Mesendoderm (in vitro differentiated cells): ENCODE results near the gene KLK14.

Experiments
- DNase-seq: peaks from one replicate; pipeline ENCODE4 v3.0.0; 2013
- H2AK5ac ChIP-seq: 2 replicates; pipeline ENCODE4 v1.6.1; 2013; ENCODE audit warnings: low read length, inconsistent platforms
- H2BK120ac ChIP-seq: 2 replicates; pipeline ENCODE4 v1.6.1; 2013; ENCODE audit warnings: low read depth, mild to moderate bottlenecking, low read length, moderate library complexity, mixed read lengths
- H2BK15ac ChIP-seq: replicated peaks from 2 replicates; pipeline ENCODE4 v1.6.1; 2013; ENCODE audit warnings: low read depth, mild to moderate bottlenecking, moderate library complexity
- H2BK5ac ChIP-seq: 2 replicates; pipeline ENCODE4 v1.6.1; 2013; ENCODE audit warnings: low read length, inconsistent platforms
- H3K18ac ChIP-seq: 2 replicates; pipeline ENCODE4 v1.6.1; 2013; ENCODE audit warnings: mild to moderate bottlenecking, low read length, mixed read lengths
- H3K23ac ChIP-seq: one replicate; pipeline ENCODE4 v1.6.1; 2013; ENCODE audit warnings: low read length
- H3K27ac ChIP-seq: 2 replicates; pipeline ENCODE4 v1.5.1; 2013; ENCODE audit warnings: low read depth, mild to moderate bottlenecking, inconsistent platforms, low read length, moderate library complexity
- H3K27me3 ChIP-seq: 2 replicates; pipeline ENCODE4 v1.6.1; 2013; ENCODE audit warnings: low read length, control low read depth, mild to moderate bottlenecking, inconsistent platforms; ENCODE audit not compliant: insufficient read depth, poor library complexity
- H3K36me3 ChIP-seq: 2 replicates; pipeline ENCODE4 v1.6.1; 2013; ENCODE audit warnings: low read length, inconsistent platforms; ENCODE audit not compliant: control insufficient read depth, insufficient read depth
- H3K4ac ChIP-seq: one replicate; pipeline ENCODE4 v1.6.1; 2013; ENCODE audit warnings: low read depth, mild to moderate bottlenecking, low read length, moderate library complexity
- H3K4me1 ChIP-seq: 2 replicates; pipeline ENCODE4 v1.6.1; 2013; ENCODE audit warnings: low read depth, low read length, inconsistent platforms; ENCODE audit not compliant: control insufficient read depth
- H3K4me2 ChIP-seq: 2 replicates; pipeline ENCODE4 v1.6.1; 2013; ENCODE audit warnings: low read length
- H3K4me3 ChIP-seq: 2 replicates; pipeline ENCODE4 v1.5.1; 2013; ENCODE audit warnings: mild to moderate bottlenecking, low read length
- H3K56ac ChIP-seq: one replicate; pipeline ENCODE4 v1.6.1; 2013; ENCODE audit warnings: low read length
- H3K79me1 ChIP-seq: 2 replicates; pipeline ENCODE4 v1.6.1; 2013; ENCODE audit warnings: low read length, inconsistent platforms
- H3K79me2 ChIP-seq: 2 replicates; pipeline ENCODE4 v1.6.1; 2013; ENCODE audit warnings: mild to moderate bottlenecking, low read length; ENCODE audit not compliant: control insufficient read depth, insufficient read depth
- H3K9ac ChIP-seq: 2 replicates; pipeline ENCODE4 v1.6.1; 2013; ENCODE audit warnings: low read length, inconsistent platforms
- H4K5ac ChIP-seq: one replicate; pipeline ENCODE4 v1.6.1; 2013; ENCODE audit warnings: low read length
- H4K8ac ChIP-seq: one replicate; pipeline ENCODE4 v1.6.1; 2013; ENCODE audit warnings: low read depth, mild to moderate bottlenecking, control low read depth, low read length, moderate library complexity
- WGBS: extraction: QIAGEN DNeasy Blood & Tissue Kit; methylation state at CpG from one replicate; pipeline ENCODE4 v1.1.7; 2013; ENCODE audit warnings: low lambda C conversion rate, missing lambda C conversion rate; ENCODE audit not compliant: insufficient coverage; ENCODE audit errors: extremely low coverage; 5-methylcytosine and 5-hydroxymethylcytosine counted together

Gene KLK14

DNA sequence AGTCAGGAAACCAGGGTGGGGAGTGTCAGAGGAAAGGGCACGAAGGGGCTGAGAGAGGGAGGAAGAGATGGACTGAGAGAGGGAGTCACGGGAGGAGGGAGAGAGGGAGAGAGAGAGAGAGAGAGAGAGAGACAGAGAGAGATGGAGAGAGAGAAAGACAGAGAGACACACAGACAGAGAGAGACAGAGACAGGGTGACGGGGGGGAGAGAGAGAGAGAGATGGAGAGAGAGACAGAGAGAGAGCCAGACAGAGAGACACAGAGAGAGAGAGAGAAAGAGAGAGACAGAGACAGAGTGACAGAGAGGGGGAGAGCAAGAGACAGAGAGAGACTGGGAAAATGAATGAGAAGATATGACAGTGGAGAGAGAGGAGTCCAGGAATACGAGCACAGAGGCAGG lies 494 bp upstream of the KLK14 start:
- H3K9ac ChIP-seq, result no peak overlapping the region
- H4K8ac ChIP-seq, result no peak overlapping the region
- no CpG with 5 or more reads among the region's 4 CpGs for WGBS
- H2BK15ac ChIP-seq, result no peak overlapping the region
- H3K4ac ChIP-seq, result no peak overlapping the region
- no peak overlapping the region for H2AK5ac ChIP-seq
- no peak for DNase-seq
- H3K23ac ChIP-seq, result no peak overlapping the region
- no peak overlapping the region for H3K56ac ChIP-seq
- no peak overlapping the region for H3K4me3 ChIP-seq
- H3K79me1 ChIP-seq, result no peaks in the 10 kb centered on the region
- H3K27me3 ChIP-seq, result no peaks in the 10 kb centered on the region
- H3K36me3 ChIP-seq, result no peaks in the 10 kb centered on the region
- H3K4me1 ChIP-seq, result no peaks in the 10 kb centered on the region
- H3K27ac ChIP-seq, result no peak overlapping the region
- no peaks in the 10 kb centered on the region for H3K79me2 ChIP-seq
- H2BK5ac ChIP-seq, result no peak overlapping the region
- no peak overlapping the region for H4K5ac ChIP-seq
- H2BK120ac ChIP-seq, result no peak overlapping the region
- H3K18ac ChIP-seq, result no peak overlapping the region
- H3K4me2 ChIP-seq, result no peak overlapping the region

- Histone ChIP-seq H3K4me3 (no peak overlapping the region), H3K9ac (no peak overlapping the region), H3K79me1 (no peaks in the 10 kb centered on the region), H3K79me2 (no peaks in the 10 kb centered on the region), H2AK5ac (no peak overlapping the region), H2BK5ac (no peak overlapping the region), H2BK15ac (no peak overlapping the region), H2BK120ac (no peak overlapping the region), H3K4me2 (no peak overlapping the region), H3K4ac (no peak overlapping the region), H4K8ac (no peak overlapping the region), H3K18ac (no peak overlapping the region), H4K5ac (no peak overlapping the region), H3K4me1 (no peaks in the 10 kb centered on the region), H3K23ac (no peak overlapping the region), H3K56ac (no peak overlapping the region), H3K27me3 (no peaks in the 10 kb centered on the region), H3K36me3 (no peaks in the 10 kb centered on the region), H3K27ac (no peak overlapping the region)
- no peak for DNase-seq
- no CpG with 5 or more reads among the region's 14 CpGs for WGBS
Measured at GRCh38 chr19:51081476-51081875, 1.2 kb downstream of the KLK14 start.

- H3K18ac ChIP-seq, result no peak overlapping the region
- WGBS, result no CpG with 5 or more reads among the region's 27 CpGs
Measured at GRCh38 chr19:51079481-51080110, 3.1 kb downstream of the KLK14 start.

DNA sequence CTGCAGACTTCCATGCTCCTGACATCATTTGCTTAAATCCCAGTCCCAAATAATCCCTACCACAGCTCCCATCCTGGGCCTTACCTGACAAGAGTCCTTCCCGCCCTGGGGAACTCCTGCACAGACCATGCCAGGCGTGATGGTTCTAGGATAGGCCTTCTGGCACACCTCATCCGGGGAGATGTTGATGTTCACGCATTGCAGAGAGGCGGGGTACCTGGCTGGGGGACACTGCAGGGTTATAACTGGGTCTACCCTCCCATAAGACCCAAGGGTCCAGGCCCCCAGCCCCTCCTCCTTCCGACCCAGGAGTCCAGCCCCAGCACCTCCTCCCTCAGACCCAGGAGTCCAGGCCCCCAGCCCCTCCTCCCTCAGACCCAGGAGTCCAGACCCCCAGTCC lies 4.0 kb downstream of the KLK14 start:
- no peaks in the 10 kb centered on the region for H3K36me3 ChIP-seq
- no peak overlapping the region for H3K4ac ChIP-seq
- H3K27ac ChIP-seq, result no peak overlapping the region
- H3K9ac ChIP-seq, result no peak overlapping the region
- H2BK5ac ChIP-seq, result no peak overlapping the region
- no peak overlapping the region for H3K23ac ChIP-seq
- H2AK5ac ChIP-seq, result no peak overlapping the region
- H3K27me3 ChIP-seq, result no peaks in the 10 kb centered on the region
- no peak overlapping the region for H4K5ac ChIP-seq
- no peak overlapping the region for H3K56ac ChIP-seq
- H3K4me2 ChIP-seq, result no peak overlapping the region
- H3K4me3 ChIP-seq, result no peak overlapping the region
- no peaks in the 10 kb centered on the region for H3K79me2 ChIP-seq
- H2BK15ac ChIP-seq, result no peak overlapping the region
- WGBS, result no CpG with 5 or more reads among the region's 6 CpGs
- no peak overlapping the region for H4K8ac ChIP-seq
- H3K18ac ChIP-seq, result no peak overlapping the region
- no peaks in the 10 kb centered on the region for H3K4me1 ChIP-seq
- H2BK120ac ChIP-seq, result no peak overlapping the region
- H3K79me1 ChIP-seq, result no peaks in the 10 kb centered on the region
- no peak for DNase-seq

More at GRCh38 chr19:51079481-51080110, 3.1 kb downstream of the KLK14 start:
- H4K5ac ChIP-seq, result no peak overlapping the region
- H2AK5ac ChIP-seq, result no peak overlapping the region
- no peaks in the 10 kb centered on the region for H3K36me3 ChIP-seq
- H4K8ac ChIP-seq, result no peak overlapping the region
- DNase-seq, result no peak
- H3K4me2 ChIP-seq, result no peak overlapping the region
- no peak overlapping the region for H2BK5ac ChIP-seq
- H3K4me3 ChIP-seq, result no peak overlapping the region
- no peak overlapping the region for H2BK120ac ChIP-seq
- no peak overlapping the region for H3K4ac ChIP-seq
- H3K79me2 ChIP-seq, result no peaks in the 10 kb centered on the region
- no peak overlapping the region for H3K27ac ChIP-seq
- H3K79me1 ChIP-seq, result no peaks in the 10 kb centered on the region
- H3K9ac ChIP-seq, result no peak overlapping the region
- no peaks in the 10 kb centered on the region for H3K4me1 ChIP-seq
- H3K56ac ChIP-seq, result no peak overlapping the region
- H3K27me3 ChIP-seq, result no peaks in the 10 kb centered on the region
- H3K23ac ChIP-seq, result no peak overlapping the region
- H2BK15ac ChIP-seq, result no peak overlapping the region

GRCh38 chr19:51078104-51078503 lies 4.6 kb downstream of the KLK14 start:
- H3K36me3 ChIP-seq, result no peaks in the 10 kb centered on the region
- H2BK120ac ChIP-seq, result no peak overlapping the region
- no peak overlapping the region for H3K4me2 ChIP-seq
- no peak overlapping the region for H3K4ac ChIP-seq
- no peak overlapping the region for H4K5ac ChIP-seq
- H2BK5ac ChIP-seq, result no peak overlapping the region
- H2BK15ac ChIP-seq, result no peak overlapping the region
- no peak overlapping the region for H3K56ac ChIP-seq
- WGBS, result no CpG with 5 or more reads among the region's 6 CpGs
- no peaks in the 10 kb centered on the region for H3K79me1 ChIP-seq
- no peak overlapping the region for H2AK5ac ChIP-seq
- no peak overlapping the region for H3K23ac ChIP-seq
- no peak overlapping the region for H3K27ac ChIP-seq
- H3K9ac ChIP-seq, result no peak overlapping the region
- no peak overlapping the region for H4K8ac ChIP-seq
- no peak for DNase-seq
- no peaks in the 10 kb centered on the region for H3K79me2 ChIP-seq
- no peaks in the 10 kb centered on the region for H3K4me1 ChIP-seq
- H3K18ac ChIP-seq, result no peak overlapping the region
- no peaks in the 10 kb centered on the region for H3K27me3 ChIP-seq
- H3K4me3 ChIP-seq, result no peak overlapping the region

DNA sequence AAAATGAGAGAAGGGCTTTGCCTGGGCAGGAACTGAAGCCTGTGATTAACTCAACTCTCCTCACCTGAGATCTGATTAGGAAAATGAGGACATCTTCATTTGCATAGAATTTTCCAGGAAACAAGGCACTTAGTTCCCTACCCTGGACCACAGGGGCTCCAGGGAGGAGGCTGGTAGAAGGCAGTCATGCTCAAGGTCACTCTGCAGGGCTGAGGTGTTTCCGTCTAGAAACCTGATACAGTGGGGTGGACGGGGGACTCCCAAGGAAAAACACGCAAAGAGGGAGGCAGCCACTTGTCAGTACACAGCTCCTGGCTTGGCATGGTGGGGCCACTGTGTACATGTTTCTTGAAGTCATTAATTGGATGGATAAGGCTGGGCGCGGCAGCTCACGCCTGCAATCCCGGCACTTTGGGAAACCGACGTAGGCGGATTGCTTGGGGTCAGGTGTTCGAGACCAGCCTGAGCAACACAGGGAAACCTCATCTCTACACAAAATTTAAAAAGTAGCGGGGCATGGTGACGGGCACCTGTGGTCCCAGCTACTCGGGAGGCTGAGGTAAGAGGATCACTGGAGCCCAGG lies 6.0 kb downstream of the KLK14 start:
- no peak overlapping the region for H2BK15ac ChIP-seq
- no peak overlapping the region for H2AK5ac ChIP-seq
- no peak overlapping the region for H2BK120ac ChIP-seq
- H4K5ac ChIP-seq, result no peak overlapping the region
- H2BK5ac ChIP-seq, result no peak overlapping the region
- H3K79me2 ChIP-seq, result no peaks in the 10 kb centered on the region
- no peaks in the 10 kb centered on the region for H3K27me3 ChIP-seq
- no peaks in the 10 kb centered on the region for H3K36me3 ChIP-seq
- no peaks in the 10 kb centered on the region for H3K4me1 ChIP-seq
- H3K4me3 ChIP-seq, result no peak overlapping the region
- DNase-seq, result no peak
- H3K4ac ChIP-seq, result no peak overlapping the region
- H4K8ac ChIP-seq, result no peak overlapping the region
- WGBS, result no CpG with 5 or more reads among the region's 14 CpGs
- H3K9ac ChIP-seq, result no peak overlapping the region
- H3K56ac ChIP-seq, result no peak overlapping the region
- H3K18ac ChIP-seq, result no peak overlapping the region
- no peak overlapping the region for H3K23ac ChIP-seq
- H3K27ac ChIP-seq, result no peak overlapping the region
- H3K4me2 ChIP-seq, result no peak overlapping the region
- no peaks in the 10 kb centered on the region for H3K79me1 ChIP-seq
